MM.1S (cell line): Measurements from ENCODE around the gene PPP1R14C.

Experiments
- CTCF ChIP-seq: fragments of 300-600 bp; sonication (generic); IDR thresholded peaks from 2 replicates; pipeline ENCODE4 v1.5.1; 2016; ENCODE audit warnings: antibody characterized with exemption, low read length, mixed read lengths
- EZH2 ChIP-seq: fragments of 300-600 bp; sonication (generic); optimal IDR thresholded peaks from 2 replicates; pipeline ENCODE3; 2017; ENCODE audit warnings: low read depth, mild to moderate bottlenecking, antibody characterized with exemption, low read length, mixed read lengths

GRCh38 chr6:150231525-150231850 is 88.6 kb downstream of the PPP1R14C start:
- no peak for TF ChIP-seq CTCF
- TF ChIP-seq EZH2, result no peak
